GM23338 (cell line): ENCODE data around the gene EPHA7. TPM values are rescaled to one million over a fixed set of nuclear protein-coding genes. Genes with fewer than 3 reads are reported as not detected.

Experiments used
- ATAC-seq: fragments of 200-7000 bp; cut with Tn5 transposase; 3 replicates; pipeline ENCODE4 v1.9.1; 2020
- DNase-seq: peaks from one replicate; pipeline ENCODE4 v3.0.0-alpha.2; 2015; ENCODE audit warnings: low spot score
- H2AFZ ChIP-seq: fragments of 200-600 bp; sonication (generic); 2 replicates; pipeline ENCODE4 v1.8.0; 2016; ENCODE audit warnings: antibody characterized with exemption, mild to moderate bottlenecking, moderate library complexity
- H3F3A ChIP-seq: fragments of 200-600 bp; sonication (generic); replicated peaks from 2 replicates; pipeline ENCODE4 v1.8.0; 2017; ENCODE audit warnings: antibody characterized with exemption, mixed run types, low read depth
- H3K27ac ChIP-seq: fragments of 200-600 bp; sonication (generic); 2 replicates; pipeline ENCODE4 v1.6.1; 2016; ENCODE audit warnings: low read depth
- H3K27me3 ChIP-seq: fragments of 200-600 bp; sonication (generic); 2 replicates; pipeline ENCODE4 v1.8.0; 2016; ENCODE audit warnings: mild to moderate bottlenecking, mixed run types, moderate library complexity; ENCODE audit not compliant: insufficient read depth
- H3K36me3 ChIP-seq: fragments of 200-600 bp; sonication (generic); 2 replicates; pipeline ENCODE4 v1.8.0; 2016; ENCODE audit warnings: mild to moderate bottlenecking; ENCODE audit not compliant: insufficient read depth
- H3K4me1 ChIP-seq: fragments of 200-600 bp; sonication (generic); 2 replicates; pipeline ENCODE4 v1.8.0; 2016; ENCODE audit warnings: mild to moderate bottlenecking, moderate library complexity; ENCODE audit not compliant: insufficient read depth
- H3K4me2 ChIP-seq: fragments of 200-600 bp; sonication (generic); 2 replicates; pipeline ENCODE4 v1.7.1; 2017; ENCODE audit warnings: mixed run types
- H3K4me3 ChIP-seq: fragments of 200-600 bp; sonication (generic); 2 replicates; pipeline ENCODE4 v1.6.1; 2016; ENCODE audit warnings: mixed run types
- H3K79me2 ChIP-seq: fragments of 200-600 bp; sonication (generic); replicated peaks from 2 replicates; pipeline ENCODE4 v1.8.0; 2017; ENCODE audit warnings: mild to moderate bottlenecking; ENCODE audit not compliant: insufficient read depth
- H3K9me2 ChIP-seq: fragments of 200-600 bp; sonication (generic); 2 replicates; pipeline ENCODE4 v1.8.0; 2017; ENCODE audit not compliant: insufficient read depth
- H4K20me1 ChIP-seq: fragments of 200-600 bp; sonication (generic); replicated peaks from 2 replicates; pipeline ENCODE4 v1.8.0; 2017; ENCODE audit warnings: mild to moderate bottlenecking; ENCODE audit not compliant: insufficient read depth
- H3K27ac Mint-ChIP-seq: 2 replicates; pipeline ENCODE4 v1.8.0; 2020; ENCODE audit warnings: inconsistent platforms, mild to moderate bottlenecking, moderate library complexity, mixed read lengths
- H3K27me3 Mint-ChIP-seq: 3 replicates; pipeline ENCODE4 v1.8.0; 2022; ENCODE audit warnings: low read depth, mild to moderate bottlenecking, moderate library complexity, mixed read lengths, inconsistent platforms; ENCODE audit not compliant: insufficient read depth, poor library complexity
- H3K36me3 Mint-ChIP-seq: 3 replicates; pipeline ENCODE4 v1.8.0; 2021; ENCODE audit warnings: low read depth, mild to moderate bottlenecking, inconsistent platforms, moderate library complexity, mixed read lengths
- H3K4me1 Mint-ChIP-seq: 3 replicates; pipeline ENCODE4 v1.8.0; 2020; ENCODE audit warnings: mild to moderate bottlenecking, inconsistent platforms, mixed read lengths
- H3K4me3 Mint-ChIP-seq: 3 replicates; pipeline ENCODE4 v1.8.0; 2021; ENCODE audit warnings: moderate library complexity, mild to moderate bottlenecking, inconsistent platforms, mixed read lengths
- H3K9me3 Mint-ChIP-seq: 3 replicates; pipeline ENCODE4 v1.8.0; 2020; ENCODE audit warnings: moderate library complexity, mild to moderate bottlenecking, inconsistent platforms, mixed read lengths
- CREB1 ChIP-seq: fragments of 250-450 bp; sonication (Bioruptor Pico); IDR thresholded peaks from 2 replicates; pipeline ENCODE4 v1.5.0; 2020; ENCODE audit warnings: low read depth, mild to moderate bottlenecking, moderate library complexity
- CTCF ChIP-seq, 2 experiments: fragments of 200-600 bp in 1 of 2; sonication (generic) in 1 of 2; conservative IDR thresholded peaks; 2 replicates each; pipeline versions ENCODE4 v1.5.1 to v1.6.1; 2016 to 2017; ENCODE audit warnings: antibody characterized with exemption in 2 of 2, low read depth in 2 of 2, mild to moderate bottlenecking in 2 of 2, moderate library complexity in 1 of 2
- ETS1 ChIP-seq: IDR thresholded peaks from 2 replicates; pipeline ENCODE4 v1.6.1; 2016; ENCODE audit warnings: antibody characterized with exemption
- EZH2 ChIP-seq: fragments of 200-600 bp; sonication (generic); IDR thresholded peaks from one replicate; pipeline ENCODE4 v1.8.0; 2017; ENCODE audit warnings: antibody characterized with exemption, mild to moderate bottlenecking, low read depth; ENCODE audit not compliant: unreplicated experiment
- EZH2phosphoT487 ChIP-seq: fragments of 200-600 bp; sonication (generic); IDR thresholded peaks from one replicate; pipeline ENCODE4 v1.8.1; 2018; ENCODE audit warnings: antibody characterized with exemption; ENCODE audit not compliant: unreplicated experiment
- JUNB ChIP-seq: IDR thresholded peaks from one replicate; pipeline ENCODE4 v1.6.1; 2016; ENCODE audit warnings: antibody characterized with exemption; ENCODE audit not compliant: unreplicated experiment
- NANOG ChIP-seq: IDR thresholded peaks from 2 replicates; pipeline ENCODE4 v1.6.1; 2016; ENCODE audit warnings: antibody characterized with exemption, borderline replicate concordance
- POLR2AphosphoS5 ChIP-seq: IDR thresholded peaks from 2 replicates; pipeline ENCODE4 v1.6.1; 2016; ENCODE audit warnings: antibody characterized with exemption, low read depth
- REST ChIP-seq: IDR thresholded peaks from one replicate; pipeline ENCODE4 v1.6.1; 2018; ENCODE audit warnings: antibody characterized with exemption; ENCODE audit not compliant: unreplicated experiment
- STAT1 ChIP-seq: IDR thresholded peaks from one replicate; pipeline ENCODE4 v1.6.1; 2016; ENCODE audit warnings: antibody characterized with exemption; ENCODE audit not compliant: unreplicated experiment
- ZNF114 ChIP-seq: fragments of 250-450 bp; sonication (Bioruptor Pico); IDR thresholded peaks from 2 replicates; pipeline ENCODE4 v1.5.0; 2020; ENCODE audit warnings: mild to moderate bottlenecking, moderate library complexity
- ZNF331 ChIP-seq: fragments of 250-450 bp; sonication (Bioruptor Pico); IDR thresholded peaks from 2 replicates; pipeline ENCODE4 v1.5.0; 2020; ENCODE audit warnings: low read depth, mild to moderate bottlenecking, moderate library complexity
- ZNF462 ChIP-seq: fragments of 250-450 bp; sonication (Bioruptor Pico); IDR thresholded peaks from 2 replicates; pipeline ENCODE4 v1.5.0; 2020; ENCODE audit warnings: mild to moderate bottlenecking, moderate library complexity
- polyA plus RNA-seq: library from polyadenylated mRNA; unstranded; fragments of >200 nt; fragmentation: Nextera tagmentation; extraction: Ambion mirVana; gene quantifications from 2 replicates; pipeline ENCODE4 v1.2.1, GENCODE V29; 2016
- total RNA-seq: library from RNA; depleted of rRNA; stranded (reverse); fragments of >200 nt; shearing (Covaris generic); gene quantifications from 2 replicates; pipeline ENCODE4 v1.2.3, GENCODE V29; 2014

Gene EPHA7
- total and polyA plus RNA-seq, 2 experiments from 2014 or later = 3.3 to 7.3 TPM

- Mint-ChIP-seq H3K27me3 (no peaks in the 10 kb centered on the region), H3K27ac (no peak overlapping the region), H3K4me1 (no peaks in the 10 kb centered on the region; the same call in 2 of the 3 replicates), H3K36me3 (no peaks in the 10 kb centered on the region), H3K4me3 (no peak overlapping the region), H3K9me3 (no peaks in the 10 kb centered on the region)
- DNase-seq = no peak
- no peaks in the 10 kb centered on the region for H3K9me2 ChIP-seq
- no peaks in the 10 kb centered on the region for H4K20me1 ChIP-seq
- H3F3A ChIP-seq = no peaks in the 10 kb centered on the region
- H3K79me2 ChIP-seq = no peaks in the 10 kb centered on the region
- ATAC-seq = no peak
- no peak overlapping the region for H2AFZ ChIP-seq
- H3K4me1 ChIP-seq = no peaks in the 10 kb centered on the region
- no peak overlapping the region for H3K4me2 ChIP-seq
- no peaks in the 10 kb centered on the region for H3K36me3 ChIP-seq
- no peak overlapping the region for H3K4me3 ChIP-seq
- H3K27me3 ChIP-seq = no peaks in the 10 kb centered on the region
- TF ChIP-seq ZNF114 (CRISPR knock-in tag) = no peak
- no peak for TF ChIP-seq CREB1 (CRISPR knock-in tag)
- TF ChIP-seq JUNB = no peak
- no peak for TF ChIP-seq ZNF462
- TF ChIP-seq STAT1 = no peak
- no peak for TF ChIP-seq REST
- no peak for TF ChIP-seq ETS1
- no peak for TF ChIP-seq NANOG
- TF ChIP-seq CTCF (conservative IDR thresholded peaks at IDR 0.05; ENCODE audit: low read depth in 2 of 2) = no peak
- TF ChIP-seq EZH2phosphoT487 = no peak
- no peak for TF ChIP-seq POLR2AphosphoS5
- no peak for TF ChIP-seq ZNF331 (CRISPR knock-in tag)
- no peak for TF ChIP-seq EZH2
- H3K27ac ChIP-seq = no peak overlapping the region
Observed at GRCh38 chr6:93394471-93394870, 24.9 kb downstream of the EPHA7 start.
